IgD-negative memory B cell (primary cell): ENCODE results near the gene NAA50. TPM values are rescaled to one million over a fixed set of nuclear protein-coding genes. Genes with fewer than 3 reads are reported as not detected.

ENCODE experiments used
- H3K27ac Mint-ChIP-seq, 3 donors: one replicate each; pipeline ENCODE4 v1.8.0; 2020 to 2022; ENCODE audit warnings: mild to moderate bottlenecking in 3 of 3, mixed read lengths in 3 of 3, moderate library complexity in 1 of 3
- H3K27me3 Mint-ChIP-seq: one replicate; pipeline ENCODE4 v1.8.0; 2021; ENCODE audit warnings: mixed read lengths
- H3K36me3 Mint-ChIP-seq: one replicate; pipeline ENCODE4 v1.8.0; 2020; ENCODE audit warnings: mild to moderate bottlenecking, mixed read lengths
- H3K4me1 Mint-ChIP-seq, 3 donors: one replicate each; pipeline ENCODE4 v1.8.0; 2020 to 2022; ENCODE audit warnings: mixed read lengths in 3 of 3, mild to moderate bottlenecking in 1 of 3
- H3K4me3 Mint-ChIP-seq, 4 donors: one replicate each; pipeline ENCODE4 v1.8.0; 2020 to 2022; ENCODE audit warnings: mild to moderate bottlenecking in 4 of 4, mixed read lengths in 4 of 4, moderate library complexity in 3 of 4
- H3K9me3 Mint-ChIP-seq, 3 donors: one replicate each; pipeline ENCODE4 v1.8.0; 2020 to 2021; ENCODE audit warnings: mixed read lengths in 3 of 3, mild to moderate bottlenecking in 1 of 3
- polyA plus RNA-seq: library from polyadenylated mRNA; unstranded; fragments of 300-500 nt; fragmentation: Illumina TruSeq; gene quantifications from one replicate; pipeline ENCODE4 v1.2.3, GENCODE V29; 2021

The NAA50 gene
- polyA plus RNA-seq: 104 TPM

- peaks cover 42 to 55% (median 53%) of the 10 kb centered on the region in 3 donors for H3K4me1 Mint-ChIP-seq
- peaks cover 1% of the 10 kb centered on the region for H3K36me3 Mint-ChIP-seq
- H3K9me3 Mint-ChIP-seq: no peaks in the 10 kb centered on the region
- peak within 1 kb of the TSS; percentile 95 to 100 (median 100) for H3K27ac Mint-ChIP-seq
- H3K4me3 Mint-ChIP-seq: peak within 1 kb of the TSS; percentile 92 to 100 (median 98)
- no peaks in the 10 kb centered on the region for H3K27me3 Mint-ChIP-seq
These were observed at the start of gene NAA50 for GRCh38 chr3:113745756-113746547. Gene NAA50, minus strand, starts transcription at chr3:113746249. Its CDS starts 300 bp downstream, at chr3:113745949.

DNA sequence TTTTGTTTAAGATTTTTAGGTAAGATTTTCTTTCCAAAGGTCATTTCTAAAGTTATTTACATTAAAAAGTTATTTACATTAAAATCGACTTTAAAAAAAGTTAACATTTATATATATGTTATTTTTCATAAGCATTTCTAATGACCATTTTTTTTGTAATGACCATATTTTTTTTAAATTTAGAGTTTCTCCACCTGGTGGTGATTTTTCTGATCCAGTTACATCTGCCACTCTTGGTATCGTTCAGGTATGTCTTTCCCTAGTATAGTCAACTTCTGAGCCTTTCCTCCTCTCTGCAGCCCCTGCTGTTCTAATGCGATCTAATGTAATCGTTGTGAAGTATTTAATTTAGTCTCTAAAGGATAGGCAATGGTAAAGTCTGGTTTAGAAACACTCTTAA, 49.6 kb upstream of the NAA50 start:
- Mint-ChIP-seq H3K36me3 (peaks cover 15% of the 10 kb centered on the region), H3K4me3 (no peak overlapping the region), H3K4me1 (peaks cover 0 to 7% (median 0%) of the 10 kb centered on the region in 3 donors), H3K9me3 (no peaks in the 10 kb centered on the region), H3K27me3 (no peaks in the 10 kb centered on the region), H3K27ac (no peak overlapping the region)

DNA sequence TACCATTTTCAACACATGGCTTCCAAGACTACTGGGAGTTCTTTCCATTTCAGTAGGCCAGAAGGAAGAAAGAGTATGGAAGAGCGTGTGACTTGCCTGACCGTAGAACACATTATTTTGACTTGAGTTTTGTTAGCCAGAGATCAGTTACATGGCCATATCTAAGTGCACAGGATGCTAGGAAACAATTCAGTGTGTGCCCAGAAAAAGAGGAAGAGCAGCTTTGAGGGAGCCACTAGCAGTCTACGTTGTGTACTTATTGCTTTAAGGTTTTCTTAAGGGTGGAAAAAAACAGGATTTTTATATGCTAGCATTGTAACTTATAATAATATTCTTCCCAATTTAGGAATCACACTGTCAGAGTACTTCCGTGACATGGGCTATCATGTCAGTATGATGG, 48.5 kb upstream of the NAA50 start:
- no peak overlapping the region for H3K4me3 Mint-ChIP-seq
- peaks cover 0 to 7% (median 0%) of the 10 kb centered on the region in 3 donors for H3K4me1 Mint-ChIP-seq
- peaks cover 13% of the 10 kb centered on the region for H3K36me3 Mint-ChIP-seq
- no peaks in the 10 kb centered on the region for H3K27me3 Mint-ChIP-seq
- H3K27ac Mint-ChIP-seq: no peak overlapping the region
- no peaks in the 10 kb centered on the region for H3K9me3 Mint-ChIP-seq

- Mint-ChIP-seq H3K4me1 (peaks cover 3 to 4% (median 4%) of the 10 kb centered on the region in 3 donors), H3K4me3 (no peak overlapping the region), H3K36me3 (peaks cover 10% of the 10 kb centered on the region), H3K27ac (no peak overlapping the region), H3K9me3 (no peaks in the 10 kb centered on the region), H3K27me3 (no peaks in the 10 kb centered on the region)
These were observed 45.3 kb upstream of the NAA50 start for GRCh38 chr3:113791381-113791780.

DNA sequence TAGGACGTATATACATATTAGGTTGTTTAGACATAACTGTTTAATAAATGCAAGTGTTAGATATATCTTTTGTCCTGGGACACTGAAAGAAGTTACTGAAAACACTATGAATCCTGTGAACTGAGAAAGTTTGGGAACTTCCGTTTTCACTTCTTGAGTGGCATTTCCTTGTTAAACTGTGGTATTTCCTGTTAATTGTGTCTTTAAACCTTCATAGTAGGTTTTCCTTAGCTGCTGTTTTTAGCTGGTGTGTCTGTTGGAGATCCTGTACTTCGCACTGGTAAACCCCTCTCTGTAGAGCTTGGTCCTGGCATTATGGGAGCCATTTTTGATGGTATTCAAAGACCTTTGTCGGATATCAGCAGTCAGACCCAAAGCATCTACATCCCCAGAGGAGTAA, 37.9 kb upstream of the NAA50 start:
- Mint-ChIP-seq H3K27ac (peak overlapping the region; percentile 19 to 91 (median 64)), H3K27me3 (no peaks in the 10 kb centered on the region), H3K4me3 (peak overlapping the region in 1 of 4 donors; percentile 58), H3K9me3 (no peaks in the 10 kb centered on the region), H3K4me1 (peaks cover 11 to 12% (median 12%) of the 10 kb centered on the region in 3 donors), H3K36me3 (peaks cover 7% of the 10 kb centered on the region)

- H3K27me3 Mint-ChIP-seq: no peaks in the 10 kb centered on the region
- H3K4me1 Mint-ChIP-seq: peaks cover 8 to 11% (median 9%) of the 10 kb centered on the region in 3 donors
- H3K27ac Mint-ChIP-seq: peak overlapping the region in 2 of 3 donors; percentile 39 to 64
- no peaks in the 10 kb centered on the region for H3K9me3 Mint-ChIP-seq
- H3K4me3 Mint-ChIP-seq: no peak overlapping the region
- H3K36me3 Mint-ChIP-seq: peaks cover 7% of the 10 kb centered on the region
These were observed 37.4 kb upstream of the NAA50 start for GRCh38 chr3:113783463-113783862.

GRCh38 chr3:113776564-113776963, 30.5 kb upstream of the NAA50 start:
- Mint-ChIP-seq H3K9me3 (no peaks in the 10 kb centered on the region), H3K4me3 (no peak overlapping the region), H3K4me1 (peaks cover 11 to 17% (median 12%) of the 10 kb centered on the region in 3 donors), H3K27ac (no peak overlapping the region), H3K27me3 (no peaks in the 10 kb centered on the region), H3K36me3 (peaks cover 11% of the 10 kb centered on the region)

- H3K36me3 Mint-ChIP-seq: peaks cover 11% of the 10 kb centered on the region
- no peaks in the 10 kb centered on the region for H3K27me3 Mint-ChIP-seq
- no peak overlapping the region for H3K27ac Mint-ChIP-seq
- H3K4me3 Mint-ChIP-seq: no peak overlapping the region
- peaks cover 11 to 17% (median 12%) of the 10 kb centered on the region in 3 donors for H3K4me1 Mint-ChIP-seq
- no peaks in the 10 kb centered on the region for H3K9me3 Mint-ChIP-seq
These were observed 29.5 kb upstream of the NAA50 start for GRCh38 chr3:113775516-113775915.

GRCh38 chr3:113773381-113773780, 27.3 kb upstream of the NAA50 start:
- no peak overlapping the region for H3K27ac Mint-ChIP-seq
- H3K4me3 Mint-ChIP-seq: no peak overlapping the region

DNA sequence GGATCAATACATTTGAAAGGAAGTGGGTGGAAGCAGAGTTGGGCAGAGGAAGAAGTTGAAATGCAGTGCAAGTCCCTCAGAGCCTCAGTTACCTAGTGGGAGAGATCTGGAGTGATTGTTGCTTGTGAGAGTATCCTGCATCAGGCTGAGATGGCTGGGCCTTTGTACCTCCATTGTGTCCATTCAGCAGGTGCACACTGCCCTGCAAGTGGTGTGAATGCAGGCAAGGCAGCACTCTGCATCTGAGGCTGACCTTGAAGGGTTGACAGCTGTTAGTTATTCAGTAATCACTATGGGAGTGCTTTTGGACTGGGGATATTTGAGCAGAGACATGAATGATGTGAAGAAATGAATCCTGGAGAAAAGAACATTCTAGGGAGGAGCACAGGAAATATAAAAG, 25.9 kb upstream of the NAA50 start:
- no peak overlapping the region for H3K4me3 Mint-ChIP-seq
- H3K36me3 Mint-ChIP-seq: peaks cover 9% of the 10 kb centered on the region
- no peaks in the 10 kb centered on the region for H3K9me3 Mint-ChIP-seq
- H3K4me1 Mint-ChIP-seq: peaks cover 5 to 16% (median 6%) of the 10 kb centered on the region in 3 donors
- H3K27ac Mint-ChIP-seq: peak overlapping the region in 1 of 3 donors; percentile 57
- H3K27me3 Mint-ChIP-seq: no peaks in the 10 kb centered on the region

More at GRCh38 chr3:113773381-113773780, 27.3 kb upstream of the NAA50 start:
- H3K36me3 Mint-ChIP-seq: peaks cover 8% of the 10 kb centered on the region
- H3K4me1 Mint-ChIP-seq: peaks cover 11 to 17% (median 12%) of the 10 kb centered on the region in 3 donors
- H3K9me3 Mint-ChIP-seq: no peaks in the 10 kb centered on the region
- H3K27me3 Mint-ChIP-seq: no peaks in the 10 kb centered on the region

GRCh38 chr3:113769551-113769950, 23.5 kb upstream of the NAA50 start:
- H3K4me1 Mint-ChIP-seq: peaks cover 3 to 15% (median 5%) of the 10 kb centered on the region in 3 donors
- no peaks in the 10 kb centered on the region for H3K27me3 Mint-ChIP-seq
- H3K9me3 Mint-ChIP-seq: no peaks in the 10 kb centered on the region
- H3K36me3 Mint-ChIP-seq: peaks cover 5% of the 10 kb centered on the region
- H3K27ac Mint-ChIP-seq: no peak overlapping the region
- no peak overlapping the region for H3K4me3 Mint-ChIP-seq

DNA sequence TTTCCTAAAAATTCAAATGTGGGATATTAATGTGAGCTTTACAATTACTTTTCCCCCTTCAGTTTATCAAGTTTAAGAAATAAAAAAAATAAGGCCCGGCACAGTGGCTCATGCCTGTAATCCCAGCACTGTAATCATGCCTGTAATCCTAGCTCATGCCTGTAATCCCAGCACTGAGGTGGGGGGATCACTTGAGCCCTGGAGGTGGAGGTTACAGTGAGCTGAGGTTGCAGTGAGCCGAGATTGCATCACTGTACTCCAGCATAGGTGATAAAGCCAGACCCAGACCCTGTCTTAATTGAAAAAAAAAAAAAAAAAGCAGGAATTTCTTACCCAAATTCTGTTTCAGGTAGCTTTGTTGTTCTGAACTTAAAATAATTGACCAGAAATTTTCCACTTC, 18.6 kb upstream of the NAA50 start:
- Mint-ChIP-seq H3K9me3 (no peaks in the 10 kb centered on the region), H3K27me3 (no peaks in the 10 kb centered on the region), H3K36me3 (peaks cover 1% of the 10 kb centered on the region)

GRCh38 chr3:113758389-113759024, 12.5 kb upstream of the NAA50 start:
- H3K27ac Mint-ChIP-seq: peak overlapping the region in 1 of 3 donors; percentile 69
- no peak overlapping the region for H3K4me3 Mint-ChIP-seq
- H3K36me3 Mint-ChIP-seq: peaks cover 2% of the 10 kb centered on the region

More for the DNA sequence above, 18.6 kb upstream of the NAA50 start:
- H3K27ac Mint-ChIP-seq: no peak overlapping the region
- H3K4me3 Mint-ChIP-seq: no peak overlapping the region
- H3K4me1 Mint-ChIP-seq: peaks cover 0 to 7% (median 0%) of the 10 kb centered on the region in 3 donors

DNA sequence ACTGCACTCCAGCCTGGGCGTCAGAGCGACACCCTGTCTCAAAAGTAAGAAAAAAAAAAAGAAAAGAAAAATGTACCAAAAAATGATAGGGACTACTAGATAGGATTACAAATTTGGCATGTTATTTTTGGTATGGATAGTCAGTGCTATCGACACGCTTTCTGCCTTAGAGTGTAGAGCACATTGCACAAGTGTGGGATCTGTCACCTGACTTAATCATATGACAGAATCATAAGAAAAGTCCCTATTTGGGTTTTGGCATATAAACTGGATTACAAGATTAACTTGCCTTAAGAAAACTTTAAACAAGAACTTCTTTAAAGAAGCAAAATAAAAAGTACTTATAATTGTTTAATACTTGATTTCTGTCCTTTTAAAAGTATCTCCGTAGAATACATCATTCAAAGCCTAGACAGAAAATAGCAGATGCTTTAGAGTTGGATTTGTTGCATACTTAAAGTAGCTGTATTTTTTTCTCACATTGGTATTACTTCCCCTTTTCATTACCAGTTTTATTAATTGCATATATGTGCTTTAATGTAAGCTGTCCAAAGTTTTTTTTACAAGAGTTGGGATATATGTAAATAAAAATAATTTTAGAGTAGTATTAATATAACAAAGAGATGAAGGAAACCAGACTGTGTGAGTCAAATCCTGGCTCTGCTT, 8.6 kb upstream of the NAA50 start:
- Mint-ChIP-seq H3K27ac (peak overlapping the region in 2 of 3 donors; percentile 19 to 56), H3K36me3 (peaks cover 2% of the 10 kb centered on the region), H3K9me3 (peaks cover 0 to 5% (median 3%) of the 10 kb centered on the region in 3 donors), H3K4me3 (peak overlapping the region in 1 of 4 donors; percentile 18), H3K27me3 (no peaks in the 10 kb centered on the region), H3K4me1 (peaks cover 7 to 23% (median 19%) of the 10 kb centered on the region in 3 donors)

More at GRCh38 chr3:113758389-113759024, 12.5 kb upstream of the NAA50 start:
- peaks cover 4 to 14% (median 13%) of the 10 kb centered on the region in 3 donors for H3K4me1 Mint-ChIP-seq
- no peaks in the 10 kb centered on the region for H3K27me3 Mint-ChIP-seq
- peaks cover 0 to 5% (median 3%) of the 10 kb centered on the region in 3 donors for H3K9me3 Mint-ChIP-seq
